OCI-M2 (cell line): ENCODE results near the gene ILDR1.
"Not testable (repeated sequence)": the region's sequence is repeated elsewhere in the genome, so short reads cannot be mapped to it uniquely, and the experiment has no call there.

Experiments used
- DNase-seq: peaks from one replicate; lab custom pipeline; 2025; ENCODE audit not compliant: unreplicated experiment; lab: John Stamatoyannopoulos, UW

The ILDR1 gene

DNA sequence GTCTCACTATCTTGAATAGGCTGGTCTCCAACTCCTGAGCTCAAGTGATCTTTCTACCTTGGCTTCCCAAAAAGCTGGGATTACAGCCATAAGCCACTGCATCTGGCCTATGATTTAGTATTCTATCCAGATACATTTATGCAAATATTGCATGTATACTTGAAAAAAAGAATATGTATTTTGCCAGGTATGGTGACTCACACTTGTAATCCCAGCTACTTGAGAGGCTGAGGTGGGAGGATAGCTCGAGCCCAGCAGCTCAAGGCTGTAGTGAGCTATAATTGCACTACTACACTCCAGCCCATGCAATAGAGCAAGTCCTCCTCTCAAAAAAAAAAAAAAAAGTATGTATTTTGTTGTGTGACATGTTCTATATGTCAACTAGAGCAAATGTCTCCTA is 73.4 kb downstream of the ILDR1 start:
- no peak for DNase-seq

GRCh38 chr3:121943431-121943830 is 78.6 kb downstream of the ILDR1 start:
- no peak for DNase-seq

DNA sequence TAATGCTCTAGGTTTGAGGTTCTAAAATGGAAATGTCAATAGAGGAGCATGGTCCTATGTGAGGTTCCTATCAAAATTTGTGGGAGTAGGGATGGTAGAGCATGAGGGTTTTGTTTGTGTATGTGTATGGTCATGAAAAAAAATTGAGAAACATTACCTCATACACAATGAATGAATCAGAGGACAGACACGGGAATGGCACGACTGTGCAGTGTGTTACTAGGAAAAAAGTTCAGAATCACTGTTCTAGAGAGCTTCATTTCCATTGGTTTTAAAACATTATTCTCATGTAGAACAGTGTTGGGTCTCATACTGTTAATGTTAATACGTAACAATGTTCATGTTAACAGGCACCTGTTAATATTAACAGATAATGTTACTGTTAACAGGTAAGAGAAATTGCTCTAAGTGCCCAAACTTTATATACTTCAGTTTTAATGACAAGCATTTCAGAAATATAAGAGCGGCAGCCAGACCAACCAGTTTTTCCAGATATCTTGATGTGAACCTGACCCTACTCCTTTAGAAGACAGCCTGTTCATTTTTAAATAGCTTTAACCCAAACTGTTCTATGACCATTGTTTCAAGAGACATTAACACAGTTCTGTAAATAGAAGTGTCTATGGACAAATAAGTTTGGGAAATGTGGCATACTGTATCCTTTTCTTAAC is 79.8 kb downstream of the ILDR1 start:
- no peak for DNase-seq

DNA sequence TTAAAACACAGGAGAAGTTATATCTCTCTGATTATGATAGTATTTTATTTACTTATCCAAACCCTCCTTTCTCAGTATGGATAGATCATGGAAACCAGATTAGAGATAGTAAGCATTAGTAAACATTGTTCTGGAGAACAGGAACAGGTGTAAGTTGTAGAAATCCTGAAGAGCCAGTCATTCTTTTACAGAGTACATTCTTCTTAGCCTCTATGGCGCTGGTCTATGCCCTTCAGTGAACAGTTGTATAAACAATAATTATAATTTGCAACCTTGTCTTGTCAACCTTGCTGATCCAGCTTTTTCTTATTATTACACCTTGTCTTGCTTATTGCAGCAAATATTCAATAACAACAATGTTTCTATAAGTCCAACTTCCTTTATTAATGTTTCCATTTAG is 80.5 kb downstream of the ILDR1 start:
- DNase-seq, result no peak

DNA sequence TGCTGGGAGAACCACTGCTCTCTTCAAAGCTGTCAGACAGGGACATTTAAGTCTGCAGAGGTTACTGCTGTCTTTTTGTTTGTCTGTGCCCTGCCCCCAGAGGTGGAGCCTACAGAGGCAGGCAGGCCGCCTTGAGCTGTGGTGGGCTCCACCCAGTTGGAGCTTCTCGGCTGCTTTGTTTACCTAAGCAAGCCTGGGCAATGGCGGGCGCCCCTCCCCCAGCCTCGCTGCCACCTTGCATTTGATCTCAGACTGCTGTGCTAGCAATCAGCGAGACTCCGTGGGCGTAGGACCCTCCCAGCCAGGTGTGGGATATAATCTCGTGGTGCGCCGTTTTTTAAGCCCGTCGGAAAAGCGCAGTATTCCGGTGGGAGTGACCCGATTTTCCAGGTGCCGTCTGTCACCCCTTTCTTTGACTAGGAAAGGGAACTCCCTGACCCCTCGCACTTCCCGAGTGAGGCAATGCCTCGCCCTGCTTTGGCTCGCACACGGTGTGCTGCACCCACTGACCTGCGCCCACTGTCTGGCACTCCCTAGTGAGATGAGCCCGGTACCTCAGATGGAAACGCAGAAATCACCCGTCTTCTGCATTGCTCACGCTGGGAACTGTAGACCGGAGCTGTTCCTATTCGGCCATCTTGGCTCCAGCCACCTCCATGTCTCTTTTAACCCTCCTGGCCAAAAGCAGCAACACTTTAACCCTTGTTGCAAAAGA is 83.7 kb downstream of the ILDR1 start:
- DNase-seq, result not testable (repeated sequence)
